T-cell (primary cell): ENCODE measurements around the gene HMGXB3. TPM values are rescaled to one million over a fixed set of nuclear protein-coding genes. Genes with fewer than 3 reads are reported as not detected.
A peak's percentile ranks its signal among the peaks of the same experiment; 100 is the strongest.

Source experiments
- ATAC-seq, 4 experiments: fragments of 200-7000 bp in 3 of 4; fragments of 150-1000 bp in 1 of 4; cut with Tn5 transposase; replicated peaks in 1 of 4; 1 replicate in 3 of 4; 2 replicates in 1 of 4; pipeline ENCODE4 v1.10.0; 2021; ENCODE audit warnings: moderate library complexity in 3 of 4, mild to moderate bottlenecking in 2 of 4, moderate number of reproducible peaks in 1 of 4
- CTCF ChIA-PET, 2 donors: fragments of 300-600 bp; sonication (Branson Sonifier 250); formaldehyde crosslinking; loops; one replicate each; lab custom pipeline; 2022; ENCODE audit warnings: antibody characterized with exemption in 2 of 2; lab: Charles Lee
- POLR2A ChIA-PET, 2 donors: fragments of 300-600 bp; sonication (Branson Sonifier 250); formaldehyde crosslinking; loops; one replicate each; lab custom pipeline; 2022; ENCODE audit warnings: antibody characterized with exemption in 2 of 2; lab: Charles Lee
- DNase-seq, 35 experiments: peaks; one replicate each; pipeline versions ENCODE4 v3.0.0 to v3.0.0-alpha.2; 2013 to 2023
- H3K27ac ChIP-seq: one replicate; pipeline ENCODE4 v1.5.1; 2013; ENCODE audit warnings: low read length
- H3K27me3 ChIP-seq, 2 experiments: replicated peaks in 1 of 2; 1 replicate in 1 of 2; 2 replicates in 1 of 2; pipeline versions ENCODE4 v1.6.1 to v1.7.0; 2013; ENCODE audit warnings: low read length in 1 of 2, mixed read lengths in 1 of 2; ENCODE audit not compliant: control insufficient read depth in 2 of 2, insufficient read depth in 2 of 2; ENCODE audit errors: extremely low read depth in 1 of 2
- H3K36me3 ChIP-seq, 2 donors: 1 replicate in 1 of 2; 2 replicates in 1 of 2; pipeline versions ENCODE4 v1.6.1 to v1.7.0; 2013; ENCODE audit warnings: low read length in 1 of 2; ENCODE audit not compliant: control insufficient read depth in 2 of 2, insufficient read depth in 1 of 2; ENCODE audit errors: extremely low read depth in 1 of 2
- H3K4me1 ChIP-seq, 2 experiments: 1 replicate in 1 of 2; 2 replicates in 1 of 2; pipeline versions ENCODE4 v1.6.1 to v1.7.0; 2013; ENCODE audit warnings: low read length in 2 of 2, mixed read lengths in 1 of 2; ENCODE audit not compliant: insufficient read depth in 2 of 2, control insufficient read depth in 1 of 2; ENCODE audit errors: extremely low read depth in 1 of 2
- H3K4me3 ChIP-seq, 2 donors: 1 replicate in 1 of 2; 2 replicates in 1 of 2; pipeline versions ENCODE4 v1.5.1 to v1.7.0; 2013; ENCODE audit warnings: mild to moderate bottlenecking in 2 of 2, low read length in 1 of 2, moderate library complexity in 1 of 2; ENCODE audit not compliant: control insufficient read depth in 1 of 2; ENCODE audit errors: extremely low read depth in 1 of 2
- H3K9me3 ChIP-seq: 2 replicates; pipeline ENCODE4 v1.7.0; 2013
- H3K27ac Mint-ChIP-seq, 2 donors: one replicate each; pipeline ENCODE4 v1.8.0; 2020 to 2021; ENCODE audit warnings: mild to moderate bottlenecking in 2 of 2, mixed read lengths in 2 of 2
- H3K27me3 Mint-ChIP-seq, 2 donors: one replicate each; pipeline ENCODE4 v1.8.0; 2021 to 2022; ENCODE audit warnings: mixed read lengths in 2 of 2
- H3K36me3 Mint-ChIP-seq: one replicate; pipeline ENCODE4 v1.8.0; 2021; ENCODE audit warnings: mixed read lengths
- H3K4me1 Mint-ChIP-seq, 3 donors: one replicate each; pipeline ENCODE4 v1.8.0; 2020 to 2022; ENCODE audit warnings: mixed read lengths in 3 of 3, mild to moderate bottlenecking in 1 of 3
- H3K4me3 Mint-ChIP-seq, 3 donors: one replicate each; pipeline ENCODE4 v1.8.0; 2020 to 2022; ENCODE audit warnings: mild to moderate bottlenecking in 3 of 3, mixed read lengths in 3 of 3, moderate library complexity in 3 of 3
- H3K9me3 Mint-ChIP-seq, 3 donors: one replicate each; pipeline ENCODE4 v1.8.0; 2020 to 2022; ENCODE audit warnings: mixed read lengths in 3 of 3
- WGBS: methylation state at CpG from one replicate; pipeline ENCODE4 v1.1.5; 2013; ENCODE audit warnings: missing lambda C conversion rate; ENCODE audit not compliant: insufficient coverage; 5-methylcytosine and 5-hydroxymethylcytosine counted together
- total RNA-seq, 35 experiments: library from RNA in 6 of 35; stranded (reverse) in 6 of 35; fragments of 120-200 nt in 1 of 35; gene quantifications; one replicate each; pipeline versions ENCODE4 v1.2.1 to v1.2.4 and lab custom pipeline; 2013 to 2026

The HMGXB3 gene
- total RNA-seq, 5 donors from 2014 or later (not counting 1 experiment from before 2014, with no cell fraction given): 28.9 to 35.2 (median 30.9) TPM

DNA sequence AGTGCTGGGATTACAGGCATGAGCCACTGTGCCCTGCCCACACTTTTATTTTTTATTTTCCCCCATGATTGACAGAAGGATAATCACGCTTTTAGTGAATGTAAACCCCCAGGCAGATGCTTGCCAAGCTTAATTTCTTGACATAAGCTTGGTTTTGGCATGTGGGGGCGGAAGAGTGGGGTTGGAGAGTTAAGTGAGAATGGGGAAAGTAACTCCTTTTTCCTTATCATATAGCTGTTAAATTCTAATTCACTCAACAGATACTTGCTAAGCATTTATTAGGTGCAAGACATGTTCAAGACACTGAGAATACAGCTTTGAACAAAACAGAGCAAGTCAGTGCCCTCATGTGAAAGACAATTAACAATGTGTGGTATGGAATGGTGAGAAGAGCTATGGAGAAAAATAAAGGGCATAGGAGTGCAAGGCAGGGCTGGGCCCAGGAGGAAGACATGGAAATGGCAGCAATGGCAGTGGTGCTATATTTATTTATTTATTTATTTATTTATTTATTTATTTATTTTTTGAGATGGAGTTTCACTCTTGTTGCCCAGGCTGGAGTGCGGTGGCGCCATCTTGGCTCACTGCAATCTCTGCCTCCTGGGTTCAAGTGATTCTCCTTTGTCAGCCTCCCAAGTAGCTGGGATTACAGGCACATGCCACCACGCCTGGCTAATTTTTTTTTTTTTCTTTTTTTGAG, 37.8 kb upstream of the HMGXB3 start:
- Histone ChIP-seq H3K9me3 (no peaks in the 10 kb centered on the region), H3K4me3 (no peak overlapping the region), H3K27me3 (no peaks in the 10 kb centered on the region), H3K36me3 (peaks cover 0 to 2% of the 10 kb centered on the region in 2 donors), H3K4me1 (peaks cover 6 to 21% of the 10 kb centered on the region in 2 experiments), H3K27ac (no peak overlapping the region)
- H3K4me3 Mint-ChIP-seq: no peak overlapping the region
- ATAC-seq (no peak), DNase-seq (no peak)
- 100% methylated on average over 1 of the region's 5 CpGs for WGBS
- H3K36me3 Mint-ChIP-seq: peaks cover 5% of the 10 kb centered on the region
- H3K27ac Mint-ChIP-seq: peak overlapping the region in 1 of 2 donors; percentile 22
- peaks cover 35 to 46% (median 40%) of the 10 kb centered on the region in 3 donors for H3K4me1 Mint-ChIP-seq
- no peaks in the 10 kb centered on the region for H3K27me3 Mint-ChIP-seq
- POLR2A ChIA-PET: no interaction called here
- CTCF ChIA-PET: interaction anchor here (0.6 to 1.1 kb wide), 7 partner anchors 28 to 428 kb away, joined by 3 to 6 read pairs (median 3); no protein-coding TSS in a partner anchor
- H3K9me3 Mint-ChIP-seq: no peaks in the 10 kb centered on the region

DNA sequence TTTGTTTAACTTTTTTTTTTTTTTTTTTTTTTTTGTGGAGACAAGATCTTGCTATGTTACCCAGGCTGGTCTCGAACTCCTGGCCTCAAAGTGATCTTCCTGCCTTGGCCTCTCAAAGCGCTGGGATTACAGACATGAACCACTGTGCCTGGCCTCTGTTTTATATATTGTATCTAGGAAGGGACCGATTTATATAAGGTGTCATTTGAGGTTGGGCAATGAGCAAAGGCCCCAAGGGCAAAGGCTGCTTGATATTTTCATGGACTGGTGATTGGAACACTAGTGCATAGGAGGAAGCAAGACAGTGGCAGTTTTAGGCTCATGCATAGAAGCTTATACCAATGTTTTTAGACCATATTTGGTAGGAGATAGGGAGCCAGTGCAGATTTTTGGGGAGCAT, 36.8 kb upstream of the HMGXB3 start:
- H3K4me3 Mint-ChIP-seq: no peak overlapping the region
- H3K4me3 ChIP-seq: no peak overlapping the region
- no peaks in the 10 kb centered on the region for H3K27me3 Mint-ChIP-seq
- DNase-seq: no peak
- no peaks in the 10 kb centered on the region for H3K9me3 Mint-ChIP-seq
- ChIA-PET CTCF (interaction anchor here in 1 of 2 donors (1.1 kb wide), 1 partner anchor 29 kb away, joined by 5 read pairs; no protein-coding TSS in a partner anchor), POLR2A (no interaction called here)
- no peak overlapping the region for H3K27ac Mint-ChIP-seq
- H3K27ac ChIP-seq: no peak overlapping the region
- H3K4me1 Mint-ChIP-seq: peaks cover 35 to 46% (median 40%) of the 10 kb centered on the region in 3 donors
- 96% methylated on average over 2 of the region's 3 CpGs for WGBS
- H3K36me3 ChIP-seq: peaks cover 0 to 2% of the 10 kb centered on the region in 2 donors
- peaks cover 6 to 21% of the 10 kb centered on the region in 2 experiments for H3K4me1 ChIP-seq
- ATAC-seq: no peak
- H3K9me3 ChIP-seq: no peaks in the 10 kb centered on the region
- no peaks in the 10 kb centered on the region for H3K27me3 ChIP-seq
- peaks cover 5% of the 10 kb centered on the region for H3K36me3 Mint-ChIP-seq

DNA sequence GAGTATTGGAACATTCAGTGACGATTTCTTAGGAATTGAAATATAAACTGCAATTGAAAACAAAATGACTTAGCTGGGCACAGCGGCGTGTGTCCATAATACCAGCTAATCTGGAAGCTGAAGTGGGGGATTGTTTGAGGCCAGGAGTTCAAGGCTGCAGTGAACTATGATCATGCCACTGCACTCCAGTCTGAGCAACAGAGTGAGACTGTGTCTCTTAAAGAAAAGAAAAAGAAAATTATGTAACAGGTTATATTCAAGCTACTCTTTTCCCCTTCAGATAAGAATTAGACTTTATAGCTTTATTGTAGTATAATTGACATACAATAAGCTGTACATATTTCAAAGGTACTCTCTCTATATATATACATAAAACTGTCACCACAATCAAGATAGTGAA, 33.6 kb upstream of the HMGXB3 start:
- no peak overlapping the region for H3K4me3 Mint-ChIP-seq
- Histone ChIP-seq H3K27me3 (no peaks in the 10 kb centered on the region), H3K4me1 (no peaks in the 10 kb centered on the region), H3K36me3 (peaks cover 2 to 3% of the 10 kb centered on the region in 2 donors), H3K4me3 (no peak overlapping the region), H3K9me3 (no peaks in the 10 kb centered on the region), H3K27ac (no peak overlapping the region)
- no peaks in the 10 kb centered on the region for H3K9me3 Mint-ChIP-seq
- peaks cover 15 to 25% (median 20%) of the 10 kb centered on the region in 3 donors for H3K4me1 Mint-ChIP-seq
- CTCF ChIA-PET: interaction anchor here in 1 of 2 donors (1.0 kb wide), 1 partner anchor 139 kb away, joined by 3 read pairs; no protein-coding TSS in a partner anchor
- H3K27ac Mint-ChIP-seq: no peak overlapping the region
- DNase-seq: no peak
- POLR2A ChIA-PET: no interaction called here
- no peak for ATAC-seq
- WGBS: 93% methylated on average over 3 of the region's 3 CpGs
- H3K27me3 Mint-ChIP-seq: no peaks in the 10 kb centered on the region
- H3K36me3 Mint-ChIP-seq: peaks cover 16% of the 10 kb centered on the region

DNA sequence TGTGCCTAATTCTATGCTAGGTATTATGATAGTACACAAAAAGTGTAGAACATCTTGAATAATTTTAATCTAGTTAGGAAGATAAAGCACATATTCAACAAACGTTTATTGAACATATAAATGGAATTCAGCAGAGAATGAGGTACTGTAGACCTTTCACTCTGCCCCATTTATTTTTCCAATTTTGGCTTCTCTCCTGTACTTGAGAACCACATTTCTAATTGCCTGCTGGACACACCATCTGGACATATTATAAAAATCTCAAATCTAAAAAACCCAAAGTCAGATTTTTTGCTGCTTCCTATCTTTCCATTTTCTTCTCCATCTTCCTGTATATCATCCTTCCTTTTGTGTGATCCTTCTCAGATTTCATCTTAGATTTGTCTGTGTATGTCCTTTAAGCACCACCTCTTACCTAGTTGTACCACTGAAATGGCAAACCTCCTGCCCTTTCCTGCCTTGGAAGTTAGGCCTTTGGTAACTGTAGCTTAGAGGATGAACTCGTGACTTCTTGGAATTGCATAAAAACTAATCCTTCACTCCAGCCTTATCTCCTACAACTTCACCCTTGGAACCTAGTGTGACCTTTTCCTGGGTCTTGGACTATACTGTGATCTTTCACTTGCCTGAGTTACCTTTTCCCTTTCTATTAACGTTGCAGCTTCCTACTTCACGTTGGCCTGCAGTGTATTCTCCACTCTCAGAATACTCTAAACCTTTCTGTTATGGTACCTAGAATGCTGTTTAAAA, 31.2 kb upstream of the HMGXB3 start:
- DNase-seq: no peak
- no peak overlapping the region for H3K4me3 Mint-ChIP-seq
- Histone ChIP-seq H3K27ac (no peak overlapping the region), H3K36me3 (peaks cover 0 to 3% of the 10 kb centered on the region in 2 donors), H3K9me3 (no peaks in the 10 kb centered on the region), H3K4me1 (no peaks in the 10 kb centered on the region), H3K4me3 (no peak overlapping the region), H3K27me3 (no peaks in the 10 kb centered on the region)
- CTCF ChIA-PET: no interaction called here
- H3K27me3 Mint-ChIP-seq: no peaks in the 10 kb centered on the region
- ATAC-seq: no peak
- no peak overlapping the region for H3K27ac Mint-ChIP-seq
- POLR2A ChIA-PET: no interaction called here
- H3K4me1 Mint-ChIP-seq: peaks cover 12 to 17% (median 15%) of the 10 kb centered on the region in 3 donors
- WGBS: 100% methylated on average over 2 of the region's 4 CpGs
- H3K36me3 Mint-ChIP-seq: peaks cover 16% of the 10 kb centered on the region
- no peaks in the 10 kb centered on the region for H3K9me3 Mint-ChIP-seq

DNA sequence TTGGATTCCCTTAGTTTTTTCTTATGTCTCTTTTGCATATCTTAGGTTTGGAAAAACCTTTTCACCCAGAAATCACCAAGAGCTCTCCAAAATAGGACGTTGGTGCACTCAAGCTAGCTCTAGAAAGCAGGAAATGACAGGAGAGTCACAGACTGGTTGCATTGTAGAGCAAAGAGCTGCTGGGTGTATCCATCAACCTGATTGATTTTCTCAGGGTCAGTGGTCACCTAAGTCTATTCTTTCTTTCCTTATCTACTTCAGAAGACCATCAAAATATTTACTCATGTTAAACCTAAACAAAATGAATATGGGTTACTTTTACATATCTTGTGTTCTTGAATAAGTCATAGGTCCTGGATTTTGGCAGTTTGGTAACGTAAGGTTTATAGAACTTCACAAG, 25.1 kb upstream of the HMGXB3 start:
- Histone ChIP-seq H3K36me3 (peaks cover 5 to 23% of the 10 kb centered on the region in 2 donors), H3K9me3 (no peaks in the 10 kb centered on the region), H3K4me1 (no peaks in the 10 kb centered on the region), H3K27me3 (no peaks in the 10 kb centered on the region), H3K4me3 (no peak overlapping the region), H3K27ac (no peak overlapping the region)
- Mint-ChIP-seq H3K36me3 (peaks cover 44% of the 10 kb centered on the region), H3K4me3 (no peak overlapping the region), H3K4me1 (peaks cover 5 to 15% (median 9%) of the 10 kb centered on the region in 3 donors), H3K27me3 (no peaks in the 10 kb centered on the region), H3K9me3 (no peaks in the 10 kb centered on the region), H3K27ac (no peak overlapping the region)
- POLR2A ChIA-PET: no interaction called here
- CTCF ChIA-PET: interaction anchor here in 1 of 2 donors (1.0 kb wide), 1 partner anchor 15 kb away, joined by 3 read pairs; no protein-coding TSS in a partner anchor
- WGBS: 100% methylated on average over 1 of the region's 2 CpGs
- ATAC-seq (no peak), DNase-seq (no peak)

DNA sequence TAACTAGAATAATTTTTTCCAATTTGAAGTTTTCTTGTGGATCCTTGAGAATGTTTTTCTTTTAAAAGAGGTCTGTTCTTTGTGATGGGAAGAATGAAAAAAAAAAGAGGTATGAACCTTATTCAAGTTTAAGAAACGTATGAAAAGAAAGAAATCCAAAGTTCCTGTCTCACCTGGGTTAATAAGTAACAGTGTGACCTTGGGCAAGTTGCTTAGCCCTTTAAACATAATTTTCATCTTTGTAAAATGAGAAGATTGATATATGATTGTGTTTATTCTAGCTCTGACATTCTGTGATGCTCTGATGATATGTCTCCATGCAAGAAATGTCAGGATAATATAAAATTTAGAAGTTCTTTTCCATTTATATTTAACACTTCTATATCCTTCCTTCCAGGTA, 20.6 kb upstream of the HMGXB3 start:
- no peaks in the 10 kb centered on the region for H3K4me1 ChIP-seq
- ChIA-PET CTCF (no interaction called here), POLR2A (interaction anchor here (0.6 kb wide), 2 partner anchors 389 to 1202 kb away, joined by 4 to 5 read pairs; no protein-coding TSS in a partner anchor)
- WGBS: no CpG with 5 or more reads among the region's 1 CpG
- no peaks in the 10 kb centered on the region for H3K9me3 Mint-ChIP-seq
- peaks cover 5 to 35% of the 10 kb centered on the region in 2 donors for H3K36me3 ChIP-seq
- no peaks in the 10 kb centered on the region for H3K9me3 ChIP-seq
- H3K27me3 Mint-ChIP-seq: no peaks in the 10 kb centered on the region
- ATAC-seq (no peak), DNase-seq (no peak)
- no peak overlapping the region for H3K27ac ChIP-seq
- no peak overlapping the region for H3K4me3 ChIP-seq
- H3K27ac Mint-ChIP-seq: no peak overlapping the region
- H3K27me3 ChIP-seq: no peaks in the 10 kb centered on the region
- no peak overlapping the region for H3K4me3 Mint-ChIP-seq
- H3K4me1 Mint-ChIP-seq: no peaks in the 10 kb centered on the region
- H3K36me3 Mint-ChIP-seq: peaks cover 51% of the 10 kb centered on the region
